ENCODE measurements around the gene TM9SF4. TPM values are rescaled to one million over a fixed set of nuclear protein-coding genes. Genes with fewer than 3 reads are reported as not detected.

TM9SF4 gene
- total RNA-seq, 1 donor from 2014 or later: 46.0 TPM

DNA sequence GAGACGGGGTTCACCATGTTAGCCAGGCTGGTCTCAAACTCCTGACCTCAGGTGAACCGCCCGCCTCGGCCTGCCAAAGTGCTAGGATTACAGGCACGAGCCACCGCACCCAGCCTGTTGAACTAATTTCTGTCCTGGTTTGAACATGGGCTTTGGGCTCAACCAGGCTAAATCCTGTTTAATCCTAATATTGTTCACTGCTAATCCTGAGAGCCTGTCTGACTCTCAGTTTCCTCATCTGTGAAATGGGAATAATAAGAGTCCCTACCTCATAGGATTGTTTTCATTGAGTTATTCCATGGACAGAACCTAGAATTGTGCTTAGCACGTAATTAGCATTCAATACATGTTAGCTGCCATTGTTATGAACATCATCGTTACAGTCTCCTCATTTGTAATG, 17.4 kb downstream of the TM9SF4 start:
- H3K4me1 Mint-ChIP-seq (ENCODE audit: unreplicated experiment): peaks cover 4% of the 10 kb centered on the region
- TF ChIP-seq, protein P1, sequence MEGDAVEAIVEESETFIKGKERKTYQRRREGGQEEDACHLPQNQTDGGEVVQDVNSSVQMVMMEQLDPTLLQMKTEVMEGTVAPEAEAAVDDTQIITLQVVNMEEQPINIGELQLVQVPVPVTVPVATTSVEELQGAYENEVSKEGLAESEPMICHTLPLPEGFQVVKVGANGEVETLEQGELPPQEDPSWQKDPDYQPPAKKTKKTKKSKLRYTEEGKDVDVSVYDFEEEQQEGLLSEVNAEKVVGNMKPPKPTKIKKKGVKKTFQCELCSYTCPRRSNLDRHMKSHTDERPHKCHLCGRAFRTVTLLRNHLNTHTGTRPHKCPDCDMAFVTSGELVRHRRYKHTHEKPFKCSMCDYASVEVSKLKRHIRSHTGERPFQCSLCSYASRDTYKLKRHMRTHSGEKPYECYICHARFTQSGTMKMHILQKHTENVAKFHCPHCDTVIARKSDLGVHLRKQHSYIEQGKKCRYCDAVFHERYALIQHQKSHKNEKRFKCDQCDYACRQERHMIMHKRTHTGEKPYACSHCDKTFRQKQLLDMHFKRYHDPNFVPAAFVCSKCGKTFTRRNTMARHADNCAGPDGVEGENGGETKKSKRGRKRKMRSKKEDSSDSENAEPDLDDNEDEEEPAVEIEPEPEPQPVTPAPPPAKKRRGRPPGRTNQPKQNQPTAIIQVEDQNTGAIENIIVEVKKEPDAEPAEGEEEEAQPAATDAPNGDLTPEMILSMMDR (IDR thresholded peaks at IDR 0.05; ENCODE audit: unreplicated experiment): no peak
- peaks cover 2% of the 10 kb centered on the region for H3K27me3 Mint-ChIP-seq (ENCODE audit: unreplicated experiment)
- peaks cover 9% of the 10 kb centered on the region for H3K36me3 Mint-ChIP-seq (ENCODE audit: low read depth, unreplicated experiment)
- H3K27ac Mint-ChIP-seq (ENCODE audit: unreplicated experiment): no peak overlapping the region
- DNase-seq (ENCODE audit: low spot score): no peak
- no peak overlapping the region for H3K4me3 Mint-ChIP-seq (ENCODE audit: unreplicated experiment)
- H3K9me3 Mint-ChIP-seq (ENCODE audit: unreplicated experiment): no peaks in the 10 kb centered on the region

DNA sequence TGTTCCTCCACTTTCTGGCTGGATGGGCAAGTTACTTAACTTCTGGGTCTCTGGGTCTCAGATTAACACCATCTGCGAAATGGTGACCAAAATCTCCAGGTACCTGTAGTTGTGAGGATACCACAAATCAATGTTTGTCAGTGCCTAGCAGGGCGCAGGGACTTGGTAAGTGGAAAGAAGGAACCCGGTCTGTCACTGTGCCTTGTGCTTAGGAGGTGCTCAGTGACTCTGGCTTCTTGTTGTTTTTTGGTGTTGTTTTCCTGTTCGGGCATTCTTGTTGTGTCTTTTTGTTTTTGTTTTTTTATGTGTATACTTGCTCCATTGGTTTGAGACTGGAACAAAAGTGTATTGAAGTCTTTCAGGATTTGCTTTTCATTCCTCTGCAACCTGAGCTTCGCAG, 17.8 kb downstream of the TM9SF4 start:
- peaks cover 2% of the 10 kb centered on the region for H3K27me3 Mint-ChIP-seq (ENCODE audit: unreplicated experiment)
- H3K9me3 Mint-ChIP-seq (ENCODE audit: unreplicated experiment): no peaks in the 10 kb centered on the region
- H3K36me3 Mint-ChIP-seq (ENCODE audit: low read depth, unreplicated experiment): peaks cover 9% of the 10 kb centered on the region
- no peak overlapping the region for H3K4me3 Mint-ChIP-seq (ENCODE audit: unreplicated experiment)
- peaks cover 4% of the 10 kb centered on the region for H3K4me1 Mint-ChIP-seq (ENCODE audit: unreplicated experiment)
- TF ChIP-seq, protein P1 (IDR thresholded peaks at IDR 0.05; ENCODE audit: unreplicated experiment): no peak
- DNase-seq (ENCODE audit: low spot score): no peak
- H3K27ac Mint-ChIP-seq (ENCODE audit: unreplicated experiment): peak overlapping the region; percentile 36

DNA sequence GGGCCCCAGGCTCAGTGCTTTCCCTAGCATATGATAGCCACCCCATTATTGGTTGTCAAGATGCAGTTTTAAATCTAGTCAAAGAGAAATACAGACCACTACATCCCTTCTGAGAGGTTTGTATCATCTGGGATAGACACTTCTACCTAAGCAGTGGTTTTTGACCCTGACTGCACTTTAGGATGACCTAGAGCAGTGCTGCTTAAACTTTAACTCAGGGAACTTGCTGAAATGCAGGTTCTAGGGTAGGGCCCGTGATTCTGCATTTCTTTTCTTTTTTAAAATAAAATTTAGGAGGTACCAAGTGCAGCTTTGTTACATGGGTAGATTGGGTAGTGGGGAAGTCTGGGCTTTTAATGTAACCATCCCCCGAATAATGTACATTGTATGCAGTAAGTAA, 18.7 kb downstream of the TM9SF4 start:
- Mint-ChIP-seq H3K27ac (ENCODE audit: unreplicated experiment) (no peak overlapping the region), H3K4me3 (ENCODE audit: unreplicated experiment) (no peak overlapping the region)

DNA sequence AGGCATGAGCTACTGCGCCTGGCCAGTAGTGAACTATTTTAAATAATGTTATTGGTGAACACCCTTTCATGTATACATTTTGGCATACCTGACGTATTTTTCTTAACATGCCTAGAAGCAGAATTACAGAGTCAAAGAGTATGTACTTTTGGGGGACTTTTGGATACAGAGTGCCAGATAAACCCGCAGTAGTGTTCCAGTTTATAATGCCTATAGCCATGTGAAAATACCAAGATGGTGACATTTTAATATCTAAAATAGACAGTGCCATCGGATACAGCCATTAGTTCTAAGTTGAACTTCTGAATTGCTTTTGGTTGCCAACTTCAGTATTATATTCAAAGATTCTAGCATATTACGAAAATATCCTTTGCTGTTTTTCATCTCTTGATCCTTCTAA, 20.3 kb downstream of the TM9SF4 start:
- Mint-ChIP-seq H3K27ac (ENCODE audit: unreplicated experiment) (no peak overlapping the region), H3K36me3 (ENCODE audit: low read depth, unreplicated experiment) (peaks cover 13% of the 10 kb centered on the region), H3K4me3 (ENCODE audit: unreplicated experiment) (no peak overlapping the region), H3K27me3 (ENCODE audit: unreplicated experiment) (peaks cover 2% of the 10 kb centered on the region), H3K4me1 (ENCODE audit: unreplicated experiment) (peaks cover 4% of the 10 kb centered on the region), H3K9me3 (ENCODE audit: unreplicated experiment) (no peaks in the 10 kb centered on the region)
- DNase-seq (ENCODE audit: low spot score): no peak
- TF ChIP-seq, protein P1 (IDR thresholded peaks at IDR 0.05; ENCODE audit: unreplicated experiment): no peak

More for the DNA sequence above, 18.7 kb downstream of the TM9SF4 start:
- H3K27me3 Mint-ChIP-seq (ENCODE audit: unreplicated experiment): peaks cover 2% of the 10 kb centered on the region
- peaks cover 4% of the 10 kb centered on the region for H3K4me1 Mint-ChIP-seq (ENCODE audit: unreplicated experiment)
- TF ChIP-seq, protein P1 (IDR thresholded peaks at IDR 0.05; ENCODE audit: unreplicated experiment): no peak
- DNase-seq (ENCODE audit: low spot score): no peak
- peaks cover 10% of the 10 kb centered on the region for H3K36me3 Mint-ChIP-seq (ENCODE audit: low read depth, unreplicated experiment)
- no peaks in the 10 kb centered on the region for H3K9me3 Mint-ChIP-seq (ENCODE audit: unreplicated experiment)

DNA sequence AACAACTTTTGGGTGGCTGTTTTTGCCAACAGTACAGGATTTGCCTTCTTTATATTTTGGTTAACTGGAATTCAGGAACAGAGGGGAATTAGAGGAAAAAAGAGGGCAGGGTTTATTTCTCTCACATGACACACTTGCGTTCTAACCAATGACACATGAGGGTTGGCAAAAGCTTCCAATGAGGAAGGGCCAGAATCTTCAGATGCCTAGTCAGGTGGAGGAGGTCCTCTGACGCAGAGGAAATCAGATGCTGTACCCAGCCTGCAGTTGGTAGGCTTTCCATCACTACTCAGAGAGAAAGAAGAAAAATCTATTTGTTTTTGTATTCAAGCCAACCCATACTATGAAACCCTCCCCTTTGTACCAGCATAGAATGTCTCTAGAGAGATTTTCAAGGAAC, 20.8 kb downstream of the TM9SF4 start:
- Mint-ChIP-seq H3K9me3 (ENCODE audit: unreplicated experiment) (no peaks in the 10 kb centered on the region), H3K27me3 (ENCODE audit: unreplicated experiment) (peaks cover 2% of the 10 kb centered on the region), H3K36me3 (ENCODE audit: low read depth, unreplicated experiment) (peaks cover 15% of the 10 kb centered on the region), H3K4me1 (ENCODE audit: unreplicated experiment) (peaks cover 4% of the 10 kb centered on the region), H3K27ac (ENCODE audit: unreplicated experiment) (no peak overlapping the region), H3K4me3 (ENCODE audit: unreplicated experiment) (no peak overlapping the region)
- TF ChIP-seq, protein P1 (IDR thresholded peaks at IDR 0.05; ENCODE audit: unreplicated experiment): no peak
- no peak for DNase-seq (ENCODE audit: low spot score)
